HepG2 (cell line): Measurements from ENCODE around the gene DYNC1LI2. TPM values are rescaled to one million over a fixed set of nuclear protein-coding genes. Genes with fewer than 3 reads are reported as not detected.

Source experiments
- ATAC-seq: fragments of 200-7000 bp; cut with Tn5 transposase; 3 replicates; pipeline ENCODE4 v1.9.1; 2020; ENCODE audit warnings: mild to moderate bottlenecking, moderate library complexity
- BruUV-seq: library from RNA; stranded (reverse); fragments of 400-500 nt; replicated peaks from 2 replicates; lab custom pipeline; 2021; lab: Mats Ljungman, UMichigan
- CTCF ChIA-PET: fragments of 300-600 bp; formaldehyde crosslinking; extraction: SDS; loops from one replicate; lab custom pipeline; 2021; ENCODE audit warnings: low total read pairs, inconsistent platforms, low intra/inter-chr PET ratio; lab: Yijun Ruan, JAX
- POLR2A ChIA-PET: fragments of 350-600 bp; sonication (Branson Sonifier 250); formaldehyde crosslinking; loops from one replicate; lab custom pipeline; 2020; ENCODE audit warnings: antibody characterized with exemption, inconsistent platforms; lab: Yijun Ruan, JAX
- DNase-seq: peaks from one replicate; pipeline ENCODE4 v3.0.0-alpha.2; 2015; ENCODE audit warnings: low spot score
- FAIRE-seq: peaks from 3 replicates; lab custom pipeline; 2011; peaks lifted over from hg19 to GRCh38; lab: Jason Lieb, UNC
- H2AFZ ChIP-seq: one replicate; pipeline ENCODE4 v1.6.1; 2011; ENCODE audit warnings: low read length, inconsistent platforms
- H3K27ac ChIP-seq: fragments of 300-600 bp; 3 replicates; pipeline ENCODE4 v1.8.0; 2011; ENCODE audit warnings: mixed run types, mild to moderate bottlenecking, mixed read lengths, low read length, inconsistent platforms; ENCODE audit not compliant: insufficient read depth; ENCODE audit errors: extremely low read length
- H3K27me3 ChIP-seq, 2 experiments: fragments of 200-600 bp in 1 of 2; 2 replicates in 1 of 2; 3 replicates in 1 of 2; pipeline versions ENCODE4 v1.6.0 to v1.8.0; 2011; ENCODE audit warnings: low read length in 2 of 2, mild to moderate bottlenecking in 2 of 2, moderate library complexity in 2 of 2, inconsistent platforms in 1 of 2; ENCODE audit not compliant: insufficient read depth in 2 of 2, control insufficient read depth in 1 of 2
- H3K36me3 ChIP-seq, 2 experiments: fragments of 200-600 bp in 1 of 2; replicated peaks in 1 of 2; 2 replicates in 1 of 2; 3 replicates in 1 of 2; pipeline versions ENCODE4 v1.5.1 to v1.8.0; 2011; ENCODE audit warnings: low read length in 2 of 2, inconsistent platforms in 1 of 2; ENCODE audit not compliant: insufficient read depth in 2 of 2, control insufficient read depth in 1 of 2
- H3K4me1 ChIP-seq: 2 replicates; pipeline ENCODE4 v1.5.1; 2012; ENCODE audit warnings: low read length, inconsistent platforms; ENCODE audit not compliant: insufficient read depth
- H3K4me2 ChIP-seq: 2 replicates; pipeline ENCODE4 v1.6.0; 2011; ENCODE audit warnings: low read depth, low read length, inconsistent platforms
- H3K4me3 ChIP-seq, 3 experiments: fragments of 200-600 bp in 1 of 3; sonication (generic), shearing (Covaris generic) in 1 of 3; replicated peaks in 1 of 3; 2 replicates each; pipeline ENCODE4 v1.5.1; 2011 to 2016; ENCODE audit warnings: low read length in 3 of 3, inconsistent platforms in 2 of 3, low read depth in 2 of 3, mild to moderate bottlenecking in 2 of 3, control low read depth in 1 of 3, mixed read lengths in 1 of 3; ENCODE audit not compliant: insufficient read depth in 1 of 3
- H3K79me2 ChIP-seq: one replicate; pipeline ENCODE4 v1.6.1; 2011; ENCODE audit warnings: low read length, inconsistent platforms; ENCODE audit not compliant: insufficient read depth
- H3K9ac ChIP-seq: 2 replicates; pipeline ENCODE4 v1.6.0; 2011; ENCODE audit warnings: mild to moderate bottlenecking, low read depth, low read length, inconsistent platforms; ENCODE audit not compliant: insufficient read depth
- H3K9me3 ChIP-seq: 2 replicates; pipeline ENCODE4 v1.5.1; 2012; ENCODE audit warnings: mild to moderate bottlenecking, low read length
- H4K20me1 ChIP-seq: 2 replicates; pipeline ENCODE4 v1.6.0; 2011; ENCODE audit warnings: inconsistent platforms, mild to moderate bottlenecking, low read length, moderate library complexity; ENCODE audit not compliant: insufficient read depth
- BORCS8-MEF2B ChIP-seq: sonication (generic); formaldehyde crosslinking; IDR thresholded peaks from 2 replicates; pipeline ENCODE4 v1.8.0; 2022; ENCODE audit warnings: mild to moderate bottlenecking, missing genetic modification reagents
- EZH2 ChIP-seq: conservative IDR thresholded peaks from 2 replicates; pipeline ENCODE4 v1.6.1; 2012; ENCODE audit warnings: mild to moderate bottlenecking, low read depth, low read length, moderate library complexity
- GPN1 ChIP-seq: sonication (generic); formaldehyde crosslinking; IDR thresholded peaks from 2 replicates; pipeline ENCODE4 v1.5.1; 2020; ENCODE audit warnings: missing genetic modification reagents, borderline replicate concordance
- HHEX ChIP-seq: IDR thresholded peaks from 2 replicates; pipeline ENCODE4 v1.6.1; 2016; ENCODE audit warnings: control low read depth
- KAT2B ChIP-seq: fragments of 150-350 bp; IDR thresholded peaks from 2 replicates; pipeline ENCODE4 v1.6.1; 2014; ENCODE audit warnings: low read depth, low read length, borderline replicate concordance
- KLF12 ChIP-seq: sonication (generic); formaldehyde crosslinking; IDR thresholded peaks from 2 replicates; pipeline ENCODE4 v1.4.0; 2020; ENCODE audit warnings: missing genetic modification reagents, borderline replicate concordance
- MATR3 ChIP-seq: sonication (generic); formaldehyde crosslinking; IDR thresholded peaks from 2 replicates; pipeline ENCODE4 v1.4.0; 2020; ENCODE audit warnings: missing genetic modification reagents
- NFKBIZ ChIP-seq: IDR thresholded peaks from 2 replicates; pipeline ENCODE4 v1.6.1; 2018; ENCODE audit warnings: missing genetic modification reagents, missing compliant biosample characterization
- SRSF4 ChIP-seq: fragments of 200-400 bp; formaldehyde crosslinking; IDR thresholded peaks from one replicate; pipeline ENCODE4 v1.6.1; 2018; ENCODE audit warnings: mild to moderate bottlenecking, low read depth, low read length, moderate library complexity; ENCODE audit not compliant: poor library complexity, severe bottlenecking
- ZBTB7B ChIP-seq: sonication (generic); formaldehyde crosslinking; IDR thresholded peaks from 2 replicates; pipeline ENCODE4 v1.4.0; 2020; ENCODE audit warnings: missing genetic modification reagents
- ZFP36L1 ChIP-seq: sonication (generic); formaldehyde crosslinking; IDR thresholded peaks from 2 replicates; pipeline ENCODE4 v1.8.0; 2022; ENCODE audit warnings: mild to moderate bottlenecking, missing genetic modification reagents, moderate library complexity
- ZNF552 ChIP-seq: sonication (generic); formaldehyde crosslinking; IDR thresholded peaks from 2 replicates; pipeline ENCODE4 v1.9.0; 2022; ENCODE audit warnings: missing genetic modification reagents, mild to moderate bottlenecking, borderline replicate concordance
- ZNF567 ChIP-seq: sonication (generic); formaldehyde crosslinking; IDR thresholded peaks from 2 replicates; pipeline ENCODE4 v1.8.1; 2023; ENCODE audit warnings: mild to moderate bottlenecking, missing genetic modification reagents, borderline replicate concordance
- ZXDC ChIP-seq: sonication (generic); formaldehyde crosslinking; IDR thresholded peaks from 2 replicates; pipeline ENCODE4 v1.5.0; 2020; ENCODE audit warnings: mild to moderate bottlenecking, missing genetic modification reagents
- WGBS: methylation state at CpG from one replicate; pipeline ENCODE4 v1.1.6; 2017; ENCODE audit warnings: low lambda C conversion rate; 5-methylcytosine and 5-hydroxymethylcytosine counted together
- in situ Hi-C: cut with HindIII; loops from 2 replicates; pipeline ENCODE4 v1.10.0; 2017; ENCODE audit warnings: low pct_unique_long_range_greater_than_20kb; ENCODE audit not compliant: extremely low pct_ligation_motif_present
- intact Hi-C: fragments of 100-400 bp; cut with micrococcal nuclease; formaldehyde crosslinking; loops from one replicate; pipeline ENCODE4 v1.10.0; 2022; ENCODE audit not compliant: unreplicated experiment
- polyA plus RNA-seq, 8 experiments: library from polyadenylated mRNA; depleted of rRNA in 3 of 8; stranded (reverse) in 7 of 8; unstranded in 1 of 8; fragments of >200 nt; fragmentation: Illumina TruSeq in 4 of 8; extraction: Trizol in 4 of 8; gene quantifications; 2 replicates each; pipeline versions ENCODE4 v1.2.1 to v1.2.3, GENCODE V29; 2011 to 2016; ENCODE audit warnings: low read depth in 4 of 8, missing spikeins in 1 of 8, mixed read lengths in 1 of 8; ENCODE audit not compliant: insufficient read depth in 1 of 8
- total RNA-seq, 5 experiments: library from RNA; depleted of rRNA; stranded (reverse); fragments of >200 nt; fragmentation: Illumina TruSeq; extraction: Trizol; gene quantifications; 2 replicates each; pipeline ENCODE4 v1.2.3, GENCODE V29; 2016; ENCODE audit warnings: low read depth in 1 of 5

The DYNC1LI2 gene
- total and polyA plus RNA-seq, 2 of the 13 experiments (the other 11 are each of a cell fraction or from before 2014, with no cell fraction given), result 65.5 to 135 TPM

- H3K27ac ChIP-seq, result no peak overlapping the region
- H4K20me1 ChIP-seq, result no peaks in the 10 kb centered on the region
- H3K4me3 ChIP-seq, result no peak overlapping the region
- no peak for ATAC-seq
- no peak overlapping the region for H2AFZ ChIP-seq
- in situ Hi-C loops, result no loop called here
- H3K9ac ChIP-seq, result no peak overlapping the region
- CTCF ChIA-PET, result no interaction called here
- H3K79me2 ChIP-seq, result no peaks in the 10 kb centered on the region
- no peaks in the 10 kb centered on the region; a peak in 2 of 5 replicates for H3K27me3 ChIP-seq
- TF ChIP-seq BORCS8-MEF2B (CRISPR knock-in tag), result 0 out of 2 replicates have a peak, but pooled peaks have one; percentile 19
- no peak for TF ChIP-seq GPN1
- TF ChIP-seq, all 625 proteins: peak for 1
- no peak for FAIRE-seq
- Histone ChIP-seq H3K9me3 (no peaks in the 10 kb centered on the region), H3K4me1 (peaks cover 16% of the 10 kb centered on the region), H3K36me3 (no peaks in the 10 kb centered on the region), H3K4me2 (no peak overlapping the region)
- 82% methylated on average over 6 of the region's 6 CpGs for WGBS
- no TSS peak for BruUV-seq
- DNase-seq, result no peak
- POLR2A ChIA-PET, result no interaction called here
- intact Hi-C loops, result no loop called here
These were observed 37.3 kb downstream of the DYNC1LI2 start for GRCh38 chr16:66714062-66714461.

GRCh38 chr16:66713076-66713475, 38.3 kb downstream of the DYNC1LI2 start:
- TF ChIP-seq KLF12 (CRISPR knock-in tag) (no peak), HHEX (no peak), NFKBIZ (CRISPR knock-in tag) (no peak), KAT2B (no peak), ZXDC (CRISPR knock-in tag) (no peak), ZNF552 (CRISPR knock-in tag) (no peak), ZFP36L1 (no peak), ZNF567 (no peak), SRSF4 (no peak), MATR3 (CRISPR knock-in tag) (no peak), ZBTB7B (CRISPR knock-in tag) (no peak), EZH2 (no peak)
- ATAC-seq, result peak; percentile 8; the same call in 2 of the 3 replicates
- ChIA-PET CTCF (no interaction called here), POLR2A (interaction anchor here (0.6 kb wide), 1 partner anchor 162 kb away, joined by 3 read pairs; no protein-coding TSS in a partner anchor)
- in situ Hi-C loops (no loop called here), intact Hi-C loops (no loop called here)
- Histone ChIP-seq H2AFZ (no peak overlapping the region), H3K4me3 (no peak overlapping the region), H3K27me3 (no peaks in the 10 kb centered on the region; a peak in 2 of 5 replicates), H3K36me3 (no peaks in the 10 kb centered on the region), H4K20me1 (no peaks in the 10 kb centered on the region), H3K27ac (no peak overlapping the region), H3K4me1 (peaks cover 16% of the 10 kb centered on the region), H3K9ac (no peak overlapping the region), H3K79me2 (no peaks in the 10 kb centered on the region), H3K9me3 (no peaks in the 10 kb centered on the region), H3K4me2 (no peak overlapping the region)
- WGBS, result 32% methylated on average over 2 of the region's 2 CpGs
- DNase-seq, result no peak
- no TSS peak for BruUV-seq
- no peak for FAIRE-seq
